H1 (cell line): Measurements from ENCODE around the gene ZRANB2. TPM values are rescaled to one million over a fixed set of nuclear protein-coding genes. Genes with fewer than 3 reads are reported as not detected.

Experiments
- CTCF ChIA-PET: fragments of 300-600 bp; sonication (Branson Sonifier 250); formaldehyde crosslinking; loops from one replicate; lab custom pipeline; 2021; ENCODE audit not compliant: partially characterized antibody; lab: Charles Lee
- POLR2A ChIA-PET: fragments of 300-600 bp; sonication (Branson Sonifier 250); formaldehyde crosslinking; loops from one replicate; lab custom pipeline; 2021; ENCODE audit warnings: inconsistent platforms; ENCODE audit not compliant: partially characterized antibody; lab: Charles Lee
- DNase-seq, 2 experiments: peaks; one replicate each; pipeline versions ENCODE4 v3.0.0 to v3.0.0-alpha.2; 2010 to 2022; ENCODE audit warnings: low spot score in 2 of 2, low read depth in 1 of 2, mixed read lengths in 1 of 2
- FAIRE-seq: peaks from 2 replicates; lab custom pipeline; 2011; peaks lifted over from hg19 to GRCh38; lab: Jason Lieb, UNC
- H2AFZ ChIP-seq: 2 replicates; pipeline ENCODE4 v1.8.1; 2012; ENCODE audit warnings: low read length, inconsistent platforms
- H2AK5ac ChIP-seq: 2 replicates; pipeline ENCODE4 v1.6.1; 2013; ENCODE audit warnings: low read depth, low read length
- H2BK120ac ChIP-seq: replicated peaks from 2 replicates; pipeline ENCODE3; 2013; ENCODE audit warnings: low read depth, low read length, inconsistent platforms
- H2BK12ac ChIP-seq: 2 replicates; pipeline ENCODE4 v1.6.1; 2013; ENCODE audit warnings: low read depth, low read length
- H2BK15ac ChIP-seq: 2 replicates; pipeline ENCODE4 v1.6.1; 2013; ENCODE audit warnings: low read length
- H2BK20ac ChIP-seq: 2 replicates; pipeline ENCODE4 v1.6.1; 2013; ENCODE audit warnings: low read length
- H2BK5ac ChIP-seq: 2 replicates; pipeline ENCODE4 v1.6.1; 2013; ENCODE audit warnings: low read depth, low read length
- H3K14ac ChIP-seq: 2 replicates; pipeline ENCODE4 v1.6.1; 2013; ENCODE audit warnings: inconsistent platforms; ENCODE audit not compliant: insufficient read length
- H3K18ac ChIP-seq: 2 replicates; pipeline ENCODE4 v1.6.1; 2013; ENCODE audit warnings: low read length; ENCODE audit errors: extremely low read depth
- H3K23ac ChIP-seq: 2 replicates; pipeline ENCODE4 v1.6.1; 2013; ENCODE audit warnings: inconsistent platforms; ENCODE audit not compliant: insufficient read length
- H3K23me2 ChIP-seq: 2 replicates; pipeline ENCODE4 v1.6.1; 2013; ENCODE audit warnings: low read depth, low read length
- H3K27ac ChIP-seq: 2 replicates; pipeline ENCODE4 v1.6.1; 2011; ENCODE audit warnings: low read depth, low read length, inconsistent platforms
- H3K27me3 ChIP-seq, 4 experiments: replicated peaks in 1 of 4; 1 replicate in 1 of 4; 2 replicates in 3 of 4; pipeline versions ENCODE4 v1.6.1 to v1.8.1; 2011 to 2013; ENCODE audit warnings: low read length in 3 of 4, mild to moderate bottlenecking in 3 of 4, inconsistent platforms in 2 of 4, mixed read lengths in 2 of 4, moderate library complexity in 1 of 4; ENCODE audit not compliant: control insufficient read depth in 3 of 4, insufficient read depth in 3 of 4; ENCODE audit errors: extremely low read depth in 1 of 4
- H3K36me3 ChIP-seq, 4 experiments: 2 replicates each; pipeline versions ENCODE4 v1.6.1 to v1.8.1; 2011 to 2013; ENCODE audit warnings: mild to moderate bottlenecking in 4 of 4, low read length in 3 of 4, moderate library complexity in 2 of 4, control low read depth in 1 of 4, inconsistent platforms in 1 of 4; ENCODE audit not compliant: insufficient read depth in 4 of 4, control insufficient read depth in 2 of 4
- H3K4ac ChIP-seq: replicated peaks from 2 replicates; pipeline ENCODE3; 2013; ENCODE audit warnings: low read length, low read depth, mixed read lengths, inconsistent platforms; ENCODE audit not compliant: insufficient read length
- H3K4me1 ChIP-seq, 4 experiments: replicated peaks in 1 of 4; 1 replicate in 1 of 4; 2 replicates in 3 of 4; pipeline versions ENCODE4 v1.6.1 to v1.8.1; 2011 to 2013; ENCODE audit warnings: low read length in 3 of 4, inconsistent platforms in 2 of 4, mixed read lengths in 1 of 4; ENCODE audit not compliant: insufficient read depth in 4 of 4, control insufficient read depth in 3 of 4
- H3K4me2 ChIP-seq, 2 experiments: 2 replicates each; pipeline versions ENCODE4 v1.6.1 to v1.8.1; 2011 to 2013; ENCODE audit warnings: low read depth in 2 of 2, low read length in 2 of 2, control low read depth in 1 of 2, inconsistent platforms in 1 of 2, mild to moderate bottlenecking in 1 of 2; ENCODE audit not compliant: insufficient read depth in 1 of 2
- H3K4me3 ChIP-seq, 4 experiments: fragments of 200-600, 300-600 bp in 1 of 4; sonication (generic), shearing (Covaris generic), sonication (Bioruptor Twin) in 1 of 4; 2 replicates each; pipeline versions ENCODE4 v1.5.1 to v1.8.1; 2011 to 2016; ENCODE audit warnings: low read length in 4 of 4, low read depth in 3 of 4, control low read depth in 2 of 4, inconsistent platforms in 2 of 4, mild to moderate bottlenecking in 2 of 4, mixed read lengths in 1 of 4, moderate library complexity in 1 of 4; ENCODE audit not compliant: insufficient read depth in 2 of 4; ENCODE audit errors: extremely low read depth in 1 of 4
- H3K56ac ChIP-seq: replicated peaks from 2 replicates; pipeline ENCODE3; 2013; ENCODE audit warnings: low read depth, mild to moderate bottlenecking, mixed read lengths, low read length, inconsistent platforms; ENCODE audit not compliant: insufficient read length
- H3K79me1 ChIP-seq: 2 replicates; pipeline ENCODE4 v1.6.1; 2013; ENCODE audit warnings: low read depth, low read length, control low read depth
- H3K79me2 ChIP-seq, 2 experiments: 2 replicates each; pipeline versions ENCODE4 v1.6.1 to v1.8.1; 2012 to 2013; ENCODE audit warnings: low read length in 2 of 2, mild to moderate bottlenecking in 2 of 2, inconsistent platforms in 1 of 2; ENCODE audit not compliant: insufficient read depth in 2 of 2, control insufficient read depth in 1 of 2
- H3K9ac ChIP-seq, 4 experiments: replicated peaks in 1 of 4; 1 replicate in 1 of 4; 2 replicates in 3 of 4; pipeline versions ENCODE4 v1.6.1 to v1.8.1; 2011 to 2013; ENCODE audit warnings: low read depth in 3 of 4, low read length in 3 of 4, control low read depth in 2 of 4, mild to moderate bottlenecking in 2 of 4, moderate library complexity in 2 of 4, inconsistent platforms in 1 of 4; ENCODE audit errors: extremely low read depth in 1 of 4
- H3K9me3 ChIP-seq, 2 experiments: 2 replicates each; pipeline versions ENCODE4 v1.6.1 to v1.8.1; 2012 to 2013; ENCODE audit warnings: mild to moderate bottlenecking in 2 of 2, moderate library complexity in 2 of 2, control low read depth in 1 of 2, inconsistent platforms in 1 of 2, low read depth in 1 of 2, low read length in 1 of 2, mixed read lengths in 1 of 2; ENCODE audit not compliant: insufficient read depth in 2 of 2
- H4K20me1 ChIP-seq, 2 experiments: replicated peaks in 1 of 2; 2 replicates each; pipeline versions ENCODE3 to v1.8.1; 2011 to 2013; ENCODE audit warnings: inconsistent platforms in 2 of 2, low read length in 2 of 2, mild to moderate bottlenecking in 1 of 2; ENCODE audit not compliant: insufficient read depth in 2 of 2, control insufficient read depth in 1 of 2
- H4K5ac ChIP-seq: 2 replicates; pipeline ENCODE4 v1.6.1; 2013; ENCODE audit warnings: low read length, low read depth, mixed read lengths, inconsistent platforms; ENCODE audit not compliant: insufficient read length
- H4K8ac ChIP-seq: 2 replicates; pipeline ENCODE4 v1.8.0; 2013; ENCODE audit warnings: mild to moderate bottlenecking, moderate library complexity, low read length, inconsistent platforms; ENCODE audit not compliant: insufficient read depth; ENCODE audit errors: extremely low read depth
- H4K91ac ChIP-seq: replicated peaks from 2 replicates; pipeline ENCODE3; 2013; ENCODE audit warnings: low read length, mixed read lengths, inconsistent platforms; ENCODE audit not compliant: insufficient read length
- ASH2L ChIP-seq: fragments of 200-600, 300-600 bp; sonication (generic); IDR thresholded peaks from one replicate; pipeline ENCODE4 v1.7.1; 2017; ENCODE audit warnings: low read length
- BACH1 ChIP-seq: IDR thresholded peaks from 2 replicates; pipeline ENCODE4 v1.6.1; 2012; ENCODE audit warnings: low read length, improper control_type of control experiment
- CBX5 ChIP-seq: fragments of 300-800, 300-1000 bp; sonication (generic); IDR thresholded peaks from 2 replicates; pipeline ENCODE4 v1.7.1; 2016; ENCODE audit warnings: antibody characterized with exemption, low read length, low read depth
- CBX8 ChIP-seq: fragments of 300-800, 300-1000 bp; sonication (generic); IDR thresholded peaks from 2 replicates; pipeline ENCODE4 v1.7.1; 2016; ENCODE audit warnings: low read depth, low read length, borderline replicate concordance
- CTBP2 ChIP-seq: IDR thresholded peaks from 2 replicates; pipeline ENCODE4 v1.7.0; 2011; ENCODE audit warnings: borderline replicate concordance, mild to moderate bottlenecking, moderate library complexity, mixed read lengths, low read length; ENCODE audit not compliant: insufficient read depth, insufficient read length
- GTF2F1 ChIP-seq: IDR thresholded peaks from 2 replicates; pipeline ENCODE4 v1.6.1; 2012; ENCODE audit warnings: low read depth, low read length, improper control_type of control experiment, borderline replicate concordance
- KDM5A ChIP-seq: fragments of 200-600 bp; IDR thresholded peaks from 2 replicates; pipeline ENCODE4 v1.7.1; 2012; ENCODE audit warnings: mild to moderate bottlenecking, low read length, inconsistent platforms, mixed read lengths
- NANOG ChIP-seq: IDR thresholded peaks from 2 replicates; pipeline ENCODE4 v1.6.1; 2011; ENCODE audit warnings: low read length, low read depth, mild to moderate bottlenecking, inconsistent platforms; ENCODE audit not compliant: insufficient read depth, poor library complexity, severe bottlenecking
- NRF1 ChIP-seq: IDR thresholded peaks from 2 replicates; pipeline ENCODE4 v1.6.1; 2011; ENCODE audit warnings: mild to moderate bottlenecking, low read depth, low read length, improper control_type of control experiment
- RAD21 ChIP-seq, 2 experiments: IDR thresholded peaks in 1 of 2; conservative IDR thresholded peaks in 1 of 2; 2 replicates each; pipeline ENCODE4 v1.6.1; 2011; ENCODE audit warnings: low read depth in 2 of 2, low read length in 2 of 2, improper control_type of control experiment in 1 of 2, inconsistent platforms in 1 of 2, mild to moderate bottlenecking in 1 of 2, moderate library complexity in 1 of 2
- SP4 ChIP-seq: IDR thresholded peaks from 2 replicates; pipeline ENCODE4 v1.6.1; 2012; ENCODE audit warnings: low read length, inconsistent platforms
- TBP ChIP-seq: IDR thresholded peaks from 2 replicates; pipeline ENCODE4 v1.6.1; 2011; ENCODE audit warnings: low read depth, low read length, improper control_type of control experiment
- WGBS, 2 experiments: shearing (Covaris generic) in 1 of 2; methylation state at CpG; one replicate each; pipeline versions ENCODE4 v1.1.6 to v1.1.7; 2013 to 2015; ENCODE audit warnings: low lambda C conversion rate in 2 of 2, mixed read lengths in 2 of 2, inconsistent platforms in 1 of 2, low coverage in 1 of 2, missing lambda C conversion rate in 1 of 2; ENCODE audit not compliant: insufficient replicate concordance in 2 of 2, insufficient coverage in 1 of 2, insufficient read length in 1 of 2; ENCODE audit errors: extremely low coverage in 1 of 2, missing lambda C conversion rate in 1 of 2; 5-methylcytosine and 5-hydroxymethylcytosine counted together
- polyA plus RNA-seq, 7 experiments: library from polyadenylated mRNA; depleted of rRNA in 3 of 7; stranded (reverse) in 5 of 7; unstranded in 2 of 7; fragments of >200 nt in 5 of 7; fragments of 200-250 nt in 2 of 7; gene quantifications; 1 replicate in 5 of 7; 2 replicates in 1 of 7; 4 replicates in 1 of 7; pipeline versions ENCODE4 v1.2.1 to v1.2.3, GENCODE V29; 2011 to 2013; ENCODE audit warnings: missing spikeins in 2 of 7, mixed read lengths in 2 of 7
- total RNA-seq: library from RNA; stranded (reverse); fragmentation: NEBNext Ultra II Directional; extraction: Animal tissue kit (Norgen Biotek cat#: 25700); gene quantifications from 2 replicates; pipeline ENCODE4 v1.2.1, GENCODE V29; 2021
- TF ChIP-seq, protein P1 (sequence below): IDR thresholded peaks from 2 replicates; pipeline ENCODE4 v1.6.1; 2012; ENCODE audit warnings: inconsistent platforms
- TF ChIP-seq, protein P2 (sequence below): IDR thresholded peaks from 2 replicates; pipeline ENCODE4 v1.6.1; 2011; ENCODE audit warnings: low read depth, mild to moderate bottlenecking, low read length; ENCODE audit not compliant: insufficient read depth

The ZRANB2 gene
- total and polyA plus RNA-seq, 2 of the 8 experiments (the other 6 are each of a cell fraction or from before 2014, with no cell fraction given): 35.8 to 103 TPM

DNA sequence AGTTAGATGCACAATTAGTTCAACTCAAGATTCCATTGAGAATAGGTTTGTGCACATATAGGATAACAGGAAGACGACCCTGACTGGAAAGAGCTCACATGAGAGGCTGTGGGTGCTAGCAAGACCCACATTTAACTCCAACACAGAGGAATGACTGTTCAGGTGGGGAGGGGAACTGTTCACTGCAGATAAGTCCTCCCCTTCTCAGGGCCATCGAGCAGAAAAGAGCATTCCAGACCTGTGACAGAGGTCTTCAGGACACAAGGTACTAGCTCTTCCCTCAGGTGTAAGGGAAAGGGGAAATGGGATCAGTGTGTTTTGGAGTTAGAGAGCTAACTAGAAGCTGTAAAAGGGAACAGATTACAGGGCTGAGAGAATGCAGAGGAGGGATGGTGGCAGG is 41.9 kb downstream of the ZRANB2 start:
- DNase-seq (no peak), FAIRE-seq (no peak)
- Histone ChIP-seq H3K4me2 (no peak overlapping the region), H3K27ac (no peak overlapping the region), H3K9me3 (no peaks in the 10 kb centered on the region), H4K20me1 (no peaks in the 10 kb centered on the region), H3K79me1 (no peaks in the 10 kb centered on the region), H2BK120ac (no peak overlapping the region), H2AFZ (no peak overlapping the region), H4K5ac (no peak overlapping the region), H3K56ac (no peak overlapping the region), H2BK15ac (no peak overlapping the region), H3K4ac (no peak overlapping the region), H4K91ac (no peak overlapping the region), H2AK5ac (no peak overlapping the region), H3K36me3 (no peaks in the 10 kb centered on the region), H3K27me3 (no peaks in the 10 kb centered on the region), H2BK12ac (no peak overlapping the region), H3K18ac (no peak overlapping the region), H2BK20ac (no peak overlapping the region), H3K14ac (no peak overlapping the region), H3K23me2 (no peaks in the 10 kb centered on the region; the same call in 1 of the 2 replicates), H3K23ac (no peak overlapping the region), H3K9ac (no peak overlapping the region), H3K79me2 (no peaks in the 10 kb centered on the region), H3K4me1 (no peaks in the 10 kb centered on the region), H3K4me3 (no peak overlapping the region), H2BK5ac (no peak overlapping the region), H4K8ac (no peak overlapping the region)
- TF ChIP-seq CBX5: no peak
- no peak for TF ChIP-seq NRF1
- no peak for TF ChIP-seq ASH2L
- no peak for TF ChIP-seq NANOG
- no peak for TF ChIP-seq TBP
- TF ChIP-seq, protein P1, sequence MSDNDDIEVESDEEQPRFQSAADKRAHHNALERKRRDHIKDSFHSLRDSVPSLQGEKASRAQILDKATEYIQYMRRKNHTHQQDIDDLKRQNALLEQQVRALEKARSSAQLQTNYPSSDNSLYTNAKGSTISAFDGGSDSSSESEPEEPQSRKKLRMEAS: no peak
- TF ChIP-seq BACH1: no peak
- TF ChIP-seq, protein P2, sequence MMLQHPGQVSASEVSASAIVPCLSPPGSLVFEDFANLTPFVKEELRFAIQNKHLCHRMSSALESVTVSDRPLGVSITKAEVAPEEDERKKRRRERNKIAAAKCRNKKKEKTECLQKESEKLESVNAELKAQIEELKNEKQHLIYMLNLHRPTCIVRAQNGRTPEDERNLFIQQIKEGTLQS: no peak
- TF ChIP-seq GTF2F1: no peak
- no peak for TF ChIP-seq CBX8
- no peak for TF ChIP-seq RAD21 (IDR thresholded peaks at IDR 0.05 in 1 of 2, conservative IDR thresholded peaks at IDR 0.05 in 1 of 2; ENCODE audit: low read depth in 2 of 2, low read length in 2 of 2)
- no peak for TF ChIP-seq SP4
- no peak for TF ChIP-seq KDM5A
- TF ChIP-seq CTBP2: no peak
- POLR2A ChIA-PET: no interaction called here
- CTCF ChIA-PET: interaction anchor here (0.6 to 1.2 kb wide), 3 partner anchors 11 to 266 kb away, joined by 3 read pairs; no protein-coding TSS in a partner anchor
- WGBS, 2 experiments: 88% methylated on average over 2 of the region's 2 CpGs; no CpG with 5 or more reads in 1 of the 2 experiments
